Esophagus muscularis mucosa (tissue), 4 donors: ENCODE results near the gene DISC1. TPM values are rescaled to one million over a fixed set of nuclear protein-coding genes. Genes with fewer than 3 reads are reported as not detected.
A peak's percentile ranks its signal among the peaks of the same experiment; 100 is the strongest.

Source experiments
- DNase-seq: peaks from one replicate; pipeline ENCODE4 v3.0.0-alpha.2; 2017; ENCODE audit errors: extremely low spot score
- H3K27ac ChIP-seq, 4 donors: fragments of 200-600 bp; sonication (generic); replicated peaks in 1 of 4; 1 replicate in 3 of 4; 2 replicates in 1 of 4; pipeline ENCODE4 v1.5.1; 2016 to 2019; ENCODE audit warnings: mild to moderate bottlenecking in 1 of 4
- H3K27me3 ChIP-seq, 4 donors: fragments of 200-600 bp; sonication (generic); one replicate each; pipeline versions ENCODE4 v1.5.1 to v1.6.0; 2016 to 2019
- H3K36me3 ChIP-seq, 4 donors: fragments of 200-600 bp; sonication (generic); one replicate each; pipeline ENCODE4 v1.5.1; 2016 to 2019
- H3K4me1 ChIP-seq, 4 donors: fragments of 200-600 bp; sonication (generic); one replicate each; pipeline ENCODE4 v1.5.1; 2016 to 2019
- H3K4me3 ChIP-seq, 4 donors: fragments of 200-600 bp; sonication (generic); 1 replicate in 2 of 4; 2 replicates in 2 of 4; pipeline ENCODE4 v1.5.1; 2016 to 2019; ENCODE audit warnings: mild to moderate bottlenecking in 4 of 4, moderate library complexity in 1 of 4
- H3K9me3 ChIP-seq, 4 donors: fragments of 200-600 bp; sonication (generic); 1 replicate in 3 of 4; 2 replicates in 1 of 4; pipeline ENCODE4 v1.5.1; 2016 to 2019
- CTCF ChIP-seq, 3 experiments: fragments of 200-600 bp in 2 of 3; fragments of 450-650 bp in 1 of 3; sonication (generic) in 2 of 3; IDR thresholded peaks; one replicate each; pipeline ENCODE4 v1.5.1; 2017 to 2019; ENCODE audit warnings: antibody characterized with exemption in 3 of 3, mild to moderate bottlenecking in 2 of 3, moderate library complexity in 1 of 3
- EP300 ChIP-seq: sonication (generic); formaldehyde crosslinking; IDR thresholded peaks from one replicate; pipeline ENCODE4 v1.6.1; 2017; ENCODE audit warnings: antibody characterized with exemption
- POLR2A ChIP-seq: fragments of 450-650 bp; IDR thresholded peaks from one replicate; pipeline ENCODE4 v1.6.1; 2017; ENCODE audit warnings: antibody characterized with exemption, moderate library complexity, mild to moderate bottlenecking, low read depth
- POLR2AphosphoS5 ChIP-seq, 2 donors: sonication (generic); formaldehyde crosslinking; IDR thresholded peaks; one replicate each; pipeline ENCODE4 v1.6.1; 2017; ENCODE audit warnings: antibody characterized with exemption in 2 of 2
- WGBS: methylation state at CpG from one replicate; pipeline ENCODE4 v1.1.5; 2018; 5-methylcytosine and 5-hydroxymethylcytosine counted together
- intact Hi-C: fragments of 100-400 bp; cut with DNase I; formaldehyde crosslinking; loops from one replicate; pipeline ENCODE4 v1.15.1; 2023
- total RNA-seq, 4 donors: library from RNA; depleted of rRNA; stranded (reverse); fragments of >200 nt; gene quantifications; one replicate each; pipeline versions ENCODE4 v1.1.0 to v1.2.1, GENCODE V29; 2016

The DISC1 gene
- total RNA-seq, 4 donors from 2014 or later, result 5.3 to 6.6 (median 6.2) TPM

GRCh38 chr1:232040260-232040659, 413.7 kb downstream of the DISC1 start:
- no peaks in the 10 kb centered on the region for H3K36me3 ChIP-seq
- H3K4me3 ChIP-seq, result no peak overlapping the region
- TF ChIP-seq POLR2A (no peak), EP300 (no peak), POLR2AphosphoS5 (IDR thresholded peaks at IDR 0.05) (no peak), CTCF (IDR thresholded peaks at IDR 0.05) (no peak)
- peaks cover 0 to 3% (median 0%) of the 10 kb centered on the region in 4 donors for H3K4me1 ChIP-seq
- no peaks in the 10 kb centered on the region for H3K27me3 ChIP-seq
- no peak for DNase-seq
- H3K9me3 ChIP-seq, result no peaks in the 10 kb centered on the region
- intact Hi-C loops, result no loop called here
- WGBS, result 78% methylated on average over 3 of the region's 3 CpGs
- no peak overlapping the region for H3K27ac ChIP-seq

- Histone ChIP-seq H3K27me3 (no peaks in the 10 kb centered on the region), H3K4me1 (no peaks in the 10 kb centered on the region), H3K36me3 (no peaks in the 10 kb centered on the region), H3K9me3 (no peaks in the 10 kb centered on the region), H3K27ac (no peak overlapping the region), H3K4me3 (no peak overlapping the region)
- TF ChIP-seq CTCF (IDR thresholded peaks at IDR 0.05) (no peak), POLR2A (no peak), EP300 (no peak), POLR2AphosphoS5 (IDR thresholded peaks at IDR 0.05) (no peak)
- intact Hi-C loops, result no loop called here
- WGBS, result 97% methylated on average over 3 of the region's 3 CpGs
- peak; percentile 3 for DNase-seq
These were observed 418.1 kb downstream of the DISC1 start for GRCh38 chr1:232044728-232045127.

GRCh38 chr1:232045139-232045994, 418.8 kb downstream of the DISC1 start:
- Histone ChIP-seq H3K9me3 (no peaks in the 10 kb centered on the region), H3K27ac (no peak overlapping the region), H3K36me3 (no peaks in the 10 kb centered on the region), H3K4me1 (peaks cover 0 to 1% (median 0%) of the 10 kb centered on the region in 4 donors), H3K4me3 (no peak overlapping the region), H3K27me3 (no peaks in the 10 kb centered on the region)
- WGBS, result 89% methylated on average over 8 of the region's 8 CpGs
- TF ChIP-seq EP300 (no peak), POLR2A (no peak), CTCF (IDR thresholded peaks at IDR 0.05) (no peak), POLR2AphosphoS5 (IDR thresholded peaks at IDR 0.05) (no peak)
- intact Hi-C loops, result no loop called here
- DNase-seq, result peak; percentile 81

GRCh38 chr1:232046451-232047306, 420.1 kb downstream of the DISC1 start:
- H3K9me3 ChIP-seq, result no peaks in the 10 kb centered on the region
- H3K27me3 ChIP-seq, result no peaks in the 10 kb centered on the region
- WGBS, result 85% methylated on average over 3 of the region's 3 CpGs
- DNase-seq, result no peak
- H3K4me3 ChIP-seq, result no peak overlapping the region
- intact Hi-C loops, result no loop called here
- TF ChIP-seq POLR2A (no peak), CTCF (IDR thresholded peaks at IDR 0.05) (no peak), POLR2AphosphoS5 (IDR thresholded peaks at IDR 0.05) (no peak), EP300 (no peak)
- H3K36me3 ChIP-seq, result no peaks in the 10 kb centered on the region
- no peak overlapping the region for H3K27ac ChIP-seq
- H3K4me1 ChIP-seq, result peaks cover 0 to 13% (median 7%) of the 10 kb centered on the region in 4 donors
